ENCODE data around the gene SUGT1. TPM values are rescaled to one million over a fixed set of nuclear protein-coding genes. Genes with fewer than 3 reads are reported as not detected.
"Not testable (repeated sequence)": the region's sequence is repeated elsewhere in the genome, so short reads cannot be mapped to it uniquely, and the experiment has no call there.

Gene SUGT1
- polyA plus RNA-seq (2013): 65.0 and 65.7 TPM in 2 replicates

DNA sequence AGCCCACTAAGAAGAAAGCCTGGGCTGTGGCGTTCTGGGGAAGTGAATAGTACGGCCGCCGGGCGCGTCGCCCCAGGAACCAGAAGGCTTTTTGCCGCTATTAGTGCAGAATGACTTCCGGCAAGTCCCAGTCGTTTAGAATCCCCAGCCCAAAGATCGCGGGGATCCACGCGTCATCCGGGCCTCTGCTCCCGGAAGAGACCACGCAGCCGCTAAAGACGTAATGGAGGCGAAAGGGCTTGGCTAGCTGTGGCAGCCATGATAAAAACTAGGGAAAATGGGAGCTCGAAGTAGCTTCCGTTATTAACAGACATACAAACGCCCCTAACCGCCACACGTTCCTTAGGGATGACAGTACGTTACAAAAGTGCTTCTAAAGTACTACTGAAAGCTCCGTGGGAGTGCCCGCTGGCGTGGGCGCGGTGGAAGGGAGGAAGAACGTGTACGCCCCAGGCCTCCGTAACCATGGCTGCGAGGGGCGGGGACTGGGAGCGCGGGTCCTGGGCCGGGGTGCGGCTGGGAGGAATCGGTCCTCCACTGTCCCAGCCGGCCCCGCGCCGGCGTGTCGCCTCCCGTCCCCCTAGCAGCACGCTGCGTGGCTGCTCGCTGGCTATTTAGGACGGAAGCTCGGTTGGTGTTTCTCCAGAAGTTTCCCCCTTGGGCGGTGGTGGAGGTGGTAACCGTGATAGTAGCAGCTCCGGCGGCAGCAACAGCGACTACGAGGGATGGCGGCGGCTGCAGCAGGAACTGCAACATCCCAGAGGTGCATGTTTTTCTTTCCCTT lies at the start of gene SUGT1:
Gene SUGT1, plus strand, starts transcription at position 641 of the 784 bp plus-strand sequence. Its CDS starts 85 bp downstream, at position 726.
- H3K4me3 ChIP-seq (ENCODE audit: low read depth, low read length): peak within 1 kb of the TSS; percentile 78
- peak within 1 kb of the TSS; percentile 97 for H4K8ac ChIP-seq (ENCODE audit: low read depth, low read length)
- WGBS (ENCODE audit: extremely low coverage, insufficient coverage, insufficient read length): no CpG with 5 or more reads among the region's 61 CpGs
- peak within 1 kb of the TSS; percentile 99 for H2BK5ac ChIP-seq (ENCODE audit: low read depth, low read length, poor library complexity)
- H3K27me3 ChIP-seq (ENCODE audit: insufficient read depth, low read length): no peaks in the 10 kb centered on the region
- H2BK12ac ChIP-seq (ENCODE audit: low read length): no peak within 1 kb of the TSS
- peak; percentile 98 for DNase-seq
- H3K9me3 ChIP-seq (ENCODE audit: insufficient read depth, low read depth, low read length): no peaks in the 10 kb centered on the region
- peaks cover 5% of the 10 kb centered on the region in 2 experiments for H3K4me1 ChIP-seq (ENCODE audit: control insufficient read depth in 1 of 2, insufficient read depth in 2 of 2, low read length in 2 of 2)
- peaks cover 7 to 10% of the 10 kb centered on the region in 2 experiments for H3K36me3 ChIP-seq (ENCODE audit: control insufficient read depth in 1 of 2, insufficient read depth in 2 of 2, low read length in 2 of 2)
- H3K9ac ChIP-seq (ENCODE audit: low read length): peak within 1 kb of the TSS; percentile 85
- H3K14ac ChIP-seq (ENCODE audit: low read length): peak within 1 kb of the TSS; percentile 100
- no peak within 1 kb of the TSS for H3K23ac ChIP-seq (ENCODE audit: low read length)
- peak within 1 kb of the TSS; percentile 99 for H4K12ac ChIP-seq (ENCODE audit: low read depth, low read length)
- peak within 1 kb of the TSS; percentile 95 for H3K18ac ChIP-seq (ENCODE audit: low read length)
- peak within 1 kb of the TSS; percentile 94 for H2AFZ ChIP-seq (ENCODE audit: insufficient read depth, low read length, poor library complexity)
- H4K91ac ChIP-seq (ENCODE audit: low read depth, low read length): peak within 1 kb of the TSS; percentile 95
- peak within 1 kb of the TSS; percentile 100 for H3K4ac ChIP-seq (ENCODE audit: low read depth, low read length)
- H3K79me2 ChIP-seq (ENCODE audit: control insufficient read depth, insufficient read depth, low read length, poor library complexity): peaks cover 14% of the 10 kb centered on the region
- peak within 1 kb of the TSS; percentile 89 for H2BK120ac ChIP-seq (ENCODE audit: insufficient read depth, low read length, poor library complexity)
- H3K27ac ChIP-seq (ENCODE audit: low read depth, low read length): peak within 1 kb of the TSS; percentile 99
- H3K79me1 ChIP-seq (ENCODE audit: low read length): peaks cover 10% of the 10 kb centered on the region
- H3K4me2 ChIP-seq (ENCODE audit: low read length): peak within 1 kb of the TSS; percentile 63
- H2AK5ac ChIP-seq (ENCODE audit: low read length): peak within 1 kb of the TSS; percentile 93

DNA sequence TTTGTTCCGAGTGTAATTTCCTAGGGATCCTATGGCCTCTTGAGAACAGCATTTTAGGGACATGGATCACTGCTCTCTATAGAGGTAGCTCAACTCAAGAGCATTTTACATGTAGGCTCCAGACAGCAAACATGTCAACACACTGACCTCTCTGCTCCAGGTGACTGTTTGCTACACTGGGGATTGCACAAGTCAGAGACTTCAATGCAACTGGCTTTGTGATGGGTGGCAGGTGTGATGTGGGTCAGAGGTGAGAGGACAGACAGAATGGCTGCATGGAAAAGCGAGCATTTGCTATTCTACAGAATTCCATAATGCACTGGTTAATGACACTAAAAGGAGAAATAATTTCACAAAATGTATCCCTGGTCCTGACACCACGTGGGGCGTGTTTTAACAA lies 49.3 kb upstream of the SUGT1 start:
- WGBS (ENCODE audit: extremely low coverage, insufficient coverage, insufficient read length): no CpG with 5 or more reads among the region's 4 CpGs
- H3K36me3 ChIP-seq (ENCODE audit: control insufficient read depth in 1 of 2, insufficient read depth in 2 of 2, low read length in 2 of 2); H2BK12ac ChIP-seq (ENCODE audit: low read length); H3K79me1 ChIP-seq (ENCODE audit: low read length); H2AFZ ChIP-seq (ENCODE audit: insufficient read depth, low read length, poor library complexity); H3K4me2 ChIP-seq (ENCODE audit: low read length); H3K27ac ChIP-seq (ENCODE audit: low read depth, low read length); H2BK5ac ChIP-seq (ENCODE audit: low read depth, low read length, poor library complexity); H3K4me1 ChIP-seq (ENCODE audit: control insufficient read depth in 1 of 2, insufficient read depth in 2 of 2, low read length in 2 of 2); H3K9me3 ChIP-seq (ENCODE audit: insufficient read depth, low read depth, low read length); H4K8ac ChIP-seq (ENCODE audit: low read depth, low read length); H3K18ac ChIP-seq (ENCODE audit: low read length); H3K14ac ChIP-seq (ENCODE audit: low read length); H3K4ac ChIP-seq (ENCODE audit: low read depth, low read length); H4K91ac ChIP-seq (ENCODE audit: low read depth, low read length); H3K9ac ChIP-seq (ENCODE audit: low read length); DNase-seq; H3K27me3 ChIP-seq (ENCODE audit: insufficient read depth, low read length); H3K79me2 ChIP-seq (ENCODE audit: control insufficient read depth, insufficient read depth, low read length, poor library complexity); H2BK120ac ChIP-seq (ENCODE audit: insufficient read depth, low read length, poor library complexity); H3K4me3 ChIP-seq (ENCODE audit: low read depth, low read length); H3K23ac ChIP-seq (ENCODE audit: low read length); H4K12ac ChIP-seq (ENCODE audit: low read depth, low read length); H2AK5ac ChIP-seq (ENCODE audit: low read length): not testable (repeated sequence)

- WGBS (ENCODE audit: extremely low coverage, insufficient coverage, insufficient read length): no CpG with 5 or more reads among the region's 6 CpGs
Observed at GRCh38 chr13:52606126-52606525, 46.5 kb upstream of the SUGT1 start.

GRCh38 chr13:52606795-52607194 lies 45.8 kb upstream of the SUGT1 start:
- not testable (repeated sequence) for H3K79me1 ChIP-seq (ENCODE audit: low read length); H3K79me2 ChIP-seq (ENCODE audit: control insufficient read depth, insufficient read depth, low read length, poor library complexity); H4K8ac ChIP-seq (ENCODE audit: low read depth, low read length); H3K27ac ChIP-seq (ENCODE audit: low read depth, low read length); H3K27me3 ChIP-seq (ENCODE audit: insufficient read depth, low read length); H2BK12ac ChIP-seq (ENCODE audit: low read length); H3K9me3 ChIP-seq (ENCODE audit: insufficient read depth, low read depth, low read length); H3K4me1 ChIP-seq (ENCODE audit: control insufficient read depth in 1 of 2, insufficient read depth in 2 of 2, low read length in 2 of 2); H4K91ac ChIP-seq (ENCODE audit: low read depth, low read length); H3K14ac ChIP-seq (ENCODE audit: low read length); H2AFZ ChIP-seq (ENCODE audit: insufficient read depth, low read length, poor library complexity); H2AK5ac ChIP-seq (ENCODE audit: low read length); H2BK120ac ChIP-seq (ENCODE audit: insufficient read depth, low read length, poor library complexity); H3K4ac ChIP-seq (ENCODE audit: low read depth, low read length); H3K4me3 ChIP-seq (ENCODE audit: low read depth, low read length); H3K23ac ChIP-seq (ENCODE audit: low read length); H4K12ac ChIP-seq (ENCODE audit: low read depth, low read length); H3K9ac ChIP-seq (ENCODE audit: low read length); H2BK5ac ChIP-seq (ENCODE audit: low read depth, low read length, poor library complexity); H3K4me2 ChIP-seq (ENCODE audit: low read length); H3K18ac ChIP-seq (ENCODE audit: low read length); H3K36me3 ChIP-seq (ENCODE audit: control insufficient read depth in 1 of 2, insufficient read depth in 2 of 2, low read length in 2 of 2)
- no CpG with 5 or more reads among the region's 1 CpG for WGBS (ENCODE audit: extremely low coverage, insufficient coverage, insufficient read length)
- peak; percentile 49 to 60 for DNase-seq

More at GRCh38 chr13:52606126-52606525, 46.5 kb upstream of the SUGT1 start:
- not testable (repeated sequence) for H3K79me1 ChIP-seq (ENCODE audit: low read length); H3K14ac ChIP-seq (ENCODE audit: low read length); H2AK5ac ChIP-seq (ENCODE audit: low read length); H3K9me3 ChIP-seq (ENCODE audit: insufficient read depth, low read depth, low read length); H2AFZ ChIP-seq (ENCODE audit: insufficient read depth, low read length, poor library complexity); H3K23ac ChIP-seq (ENCODE audit: low read length); H3K36me3 ChIP-seq (ENCODE audit: control insufficient read depth in 1 of 2, insufficient read depth in 2 of 2, low read length in 2 of 2); H3K4me3 ChIP-seq (ENCODE audit: low read depth, low read length); H3K79me2 ChIP-seq (ENCODE audit: control insufficient read depth, insufficient read depth, low read length, poor library complexity); H3K9ac ChIP-seq (ENCODE audit: low read length); H3K27ac ChIP-seq (ENCODE audit: low read depth, low read length); H4K8ac ChIP-seq (ENCODE audit: low read depth, low read length); H2BK120ac ChIP-seq (ENCODE audit: insufficient read depth, low read length, poor library complexity); H2BK12ac ChIP-seq (ENCODE audit: low read length); H3K4me2 ChIP-seq (ENCODE audit: low read length); H4K91ac ChIP-seq (ENCODE audit: low read depth, low read length); H3K27me3 ChIP-seq (ENCODE audit: insufficient read depth, low read length); H4K12ac ChIP-seq (ENCODE audit: low read depth, low read length); H3K18ac ChIP-seq (ENCODE audit: low read length); H3K4me1 ChIP-seq (ENCODE audit: control insufficient read depth in 1 of 2, insufficient read depth in 2 of 2, low read length in 2 of 2); H2BK5ac ChIP-seq (ENCODE audit: low read depth, low read length, poor library complexity); H3K4ac ChIP-seq (ENCODE audit: low read depth, low read length)
- peak in 1 of 2 donors; percentile 32 for DNase-seq

Measured in trophoblast cell (in vitro differentiated cells and primary cell).